GM10266 (cell line): Measurements from ENCODE around the gene LY6G5C.
A peak's percentile ranks its signal among the peaks of the same experiment; 100 is the strongest.

Experiments
- DNase-seq: peaks from one replicate; pipeline ENCODE4 v3.0.0; 2012; ENCODE audit errors: extremely low spot score
- CTCF ChIP-seq: IDR thresholded peaks from 2 replicates; pipeline ENCODE4 v1.5.1; 2012; ENCODE audit warnings: mild to moderate bottlenecking, low read depth; ENCODE audit not compliant: control insufficient read depth, insufficient read depth; ENCODE audit errors: missing control alignments

LY6G5C gene

GRCh38 chr6:31727034-31727716, 46.3 kb upstream of the LY6G5C start:
- no peak for TF ChIP-seq CTCF
- peak; percentile 80 for DNase-seq

- DNase-seq, result no peak
- TF ChIP-seq CTCF, result no peak
Measured at GRCh38 chr6:31725502-31726350, 44.9 kb upstream of the LY6G5C start.

GRCh38 chr6:31723980-31724691, 43.3 kb upstream of the LY6G5C start:
- no peak for TF ChIP-seq CTCF
- DNase-seq, result no peak

- TF ChIP-seq CTCF, result no peak
- DNase-seq, result no peak
Measured at GRCh38 chr6:31723245-31723979, 42.5 kb upstream of the LY6G5C start, which contains the start of gene MPIG6B. Gene MPIG6B, plus strand, starts transcription at chr6:31723373. Its CDS starts 11 bp downstream, at chr6:31723384.

GRCh38 chr6:31722173-31722572, 41.3 kb upstream of the LY6G5C start:
- no peak for DNase-seq
- TF ChIP-seq CTCF, result no peak

- DNase-seq, result no peak
- TF ChIP-seq CTCF, result no peak
Measured at GRCh38 chr6:31721351-31722020, 40.6 kb upstream of the LY6G5C start, which contains the start of gene LY6G6C. Gene LY6G6C, minus strand, starts transcription at chr6:31721746. Its CDS starts 67 bp downstream, at chr6:31721679.
